WTC11 (cell line): ENCODE measurements around the gene SLC2A5.

Source experiments
- CTCF ChIP-seq: fragments of 200-600 bp; IDR thresholded peaks from 2 replicates; pipeline ENCODE4 v1.8.0; 2022; ENCODE audit warnings: antibody characterized with exemption
- SP1 ChIP-seq: sonication (generic); formaldehyde crosslinking; conservative IDR thresholded peaks from 2 replicates; pipeline ENCODE4 v1.8.1; 2022; ENCODE audit warnings: missing genetic modification reagents

- TF ChIP-seq SP1 (CRISPR knock-in tag): no peak
- no peak for TF ChIP-seq CTCF
Measured at GRCh38 chr1:9107136-9107535, 37.7 kb upstream of the SLC2A5 start.
